ENCODE results near the gene LRRC27.
"Not testable (repeated sequence)": the region's sequence is repeated elsewhere in the genome, so short reads cannot be mapped to it uniquely, and the experiment has no call there.

LRRC27 gene

GRCh38 chr10:132375795-132376297 is 43.9 kb downstream of the LRRC27 start:
- DNase-seq, result no peak

- DNase-seq, result no peak
Measured at GRCh38 chr10:132376394-132376851, 44.4 kb downstream of the LRRC27 start.

GRCh38 chr10:132377326-132377725 is 45.3 kb downstream of the LRRC27 start:
- no peak for DNase-seq

GRCh38 chr10:132379026-132379425 is 47.0 kb downstream of the LRRC27 start:
- not testable (repeated sequence) for DNase-seq

- not testable (repeated sequence) for DNase-seq
Measured at GRCh38 chr10:132380986-132381385, 49.0 kb downstream of the LRRC27 start.

- no peak for DNase-seq
Measured at GRCh38 chr10:132381741-132382140, 49.7 kb downstream of the LRRC27 start.

GRCh38 chr10:132382231-132382922 is 50.4 kb downstream of the LRRC27 start:
- DNase-seq, result no peak

GRCh38 chr10:132383101-132383500 is 51.1 kb downstream of the LRRC27 start:
- DNase-seq, result no peak

- no peak for DNase-seq
Measured at GRCh38 chr10:132383751-132384196, 51.8 kb downstream of the LRRC27 start.

- no peak for DNase-seq
Measured at GRCh38 chr10:132384618-132385388, 52.8 kb downstream of the LRRC27 start.

- no peak for DNase-seq
Measured at GRCh38 chr10:132385389-132385667, 53.3 kb downstream of the LRRC27 start.

- DNase-seq, result no peak
Measured at GRCh38 chr10:132385721-132386418, 53.9 kb downstream of the LRRC27 start.

GRCh38 chr10:132386419-132386831 is 54.4 kb downstream of the LRRC27 start:
- DNase-seq, result no peak

GRCh38 chr10:132386896-132387295 is 54.9 kb downstream of the LRRC27 start:
- DNase-seq, result not testable (repeated sequence)

GRCh38 chr10:132387764-132388210 is 55.8 kb downstream of the LRRC27 start:
- DNase-seq, result peak; percentile 50 to 78 (median 72)

GRCh38 chr10:132388891-132389432 is 57.0 kb downstream of the LRRC27 start:
- no peak for DNase-seq

- peak in 1 of 5 donors; percentile 8 for DNase-seq
Measured at GRCh38 chr10:132389433-132390169, 57.6 kb downstream of the LRRC27 start.

- peak in 1 of 5 donors; percentile 7 for DNase-seq
Measured at GRCh38 chr10:132390170-132390920, 58.4 kb downstream of the LRRC27 start.

GRCh38 chr10:132390921-132391675 is 59.1 kb downstream of the LRRC27 start:
- DNase-seq, result peak in 1 of 5 donors; percentile 1

- peak in 1 of 5 donors; percentile 1 for DNase-seq
Measured at GRCh38 chr10:132391676-132392020, 59.7 kb downstream of the LRRC27 start.

Data from T-helper 1 cell (primary cell).